ENCODE measurements around the gene PROC. TPM values are rescaled to one million over a fixed set of nuclear protein-coding genes. Genes with fewer than 3 reads are reported as not detected.
A peak's percentile ranks its signal among the peaks of the same experiment; 100 is the strongest.

Gene PROC
- polyA plus RNA-seq, 3 donors from 2014 or later, result 0.87 to 1.7 TPM; not detected in 1

GRCh38 chr2:127422559-127423477, 4.6 kb downstream of the PROC start:
- DNase-seq, result no peak
- Mint-ChIP-seq H3K27ac (no peak overlapping the region), H3K4me1 (peaks cover 7 to 8% of the 10 kb centered on the region in 2 donors), H3K9me3 (peaks cover 0 to 1% (median 0%) of the 10 kb centered on the region in 6 donors), H3K36me3 (no peaks in the 10 kb centered on the region), H3K27me3 (ENCODE audit: low read depth in 3 of 3) (peaks cover 15 to 24% (median 17%) of the 10 kb centered on the region in 3 donors), H3K4me3 (no peak overlapping the region)

GRCh38 chr2:127423478-127423843, 5.2 kb downstream of the PROC start:
- Mint-ChIP-seq H3K9me3 (peaks cover 0 to 1% (median 0%) of the 10 kb centered on the region in 6 donors), H3K36me3 (no peaks in the 10 kb centered on the region), H3K27me3 (ENCODE audit: low read depth in 3 of 3) (peaks cover 14 to 19% (median 15%) of the 10 kb centered on the region in 3 donors), H3K4me3 (peak overlapping the region in 1 of 5 donors; percentile 62), H3K27ac (no peak overlapping the region), H3K4me1 (peaks cover 5 to 8% of the 10 kb centered on the region in 2 donors)
- DNase-seq, result no peak

GRCh38 chr2:127423880-127424279, 5.7 kb downstream of the PROC start:
- peaks cover 0 to 1% (median 0%) of the 10 kb centered on the region in 6 donors for H3K9me3 Mint-ChIP-seq
- H3K4me1 Mint-ChIP-seq, result peaks cover 5 to 8% of the 10 kb centered on the region in 2 donors
- H3K27ac Mint-ChIP-seq, result no peak overlapping the region
- H3K4me3 Mint-ChIP-seq, result peak overlapping the region in 2 of 5 donors; percentile 14 to 62
- H3K36me3 Mint-ChIP-seq, result no peaks in the 10 kb centered on the region
- H3K27me3 Mint-ChIP-seq (ENCODE audit: low read depth in 3 of 3), result peaks cover 14 to 19% (median 15%) of the 10 kb centered on the region in 3 donors
- DNase-seq, result no peak

- Mint-ChIP-seq H3K27me3 (ENCODE audit: low read depth in 3 of 3) (peaks cover 14 to 19% (median 15%) of the 10 kb centered on the region in 3 donors), H3K4me1 (peaks cover 5 to 8% of the 10 kb centered on the region in 2 donors), H3K4me3 (no peak overlapping the region), H3K27ac (no peak overlapping the region), H3K36me3 (peaks cover 0 to 5% (median 4%) of the 10 kb centered on the region in 3 donors), H3K9me3 (peaks cover 0 to 1% (median 0%) of the 10 kb centered on the region in 6 donors)
- DNase-seq, result no peak
Measured at GRCh38 chr2:127424598-127425520, 6.6 kb downstream of the PROC start.

GRCh38 chr2:127425540-127426490, 7.6 kb downstream of the PROC start:
- peaks cover 5 to 8% of the 10 kb centered on the region in 2 donors for H3K4me1 Mint-ChIP-seq
- no peak for DNase-seq
- H3K27me3 Mint-ChIP-seq (ENCODE audit: low read depth in 3 of 3), result peaks cover 11 to 14% (median 11%) of the 10 kb centered on the region in 3 donors
- H3K4me3 Mint-ChIP-seq, result no peak overlapping the region
- H3K9me3 Mint-ChIP-seq, result peaks cover 0 to 1% (median 0%) of the 10 kb centered on the region in 6 donors
- peaks cover 0 to 5% (median 4%) of the 10 kb centered on the region in 3 donors for H3K36me3 Mint-ChIP-seq
- no peak overlapping the region for H3K27ac Mint-ChIP-seq

GRCh38 chr2:127426501-127427354, 8.5 kb downstream of the PROC start:
- Mint-ChIP-seq H3K4me3 (no peak overlapping the region), H3K36me3 (peaks cover 0 to 5% (median 4%) of the 10 kb centered on the region in 3 donors), H3K4me1 (peaks cover 5 to 8% of the 10 kb centered on the region in 2 donors), H3K27me3 (ENCODE audit: low read depth in 3 of 3) (peaks cover 7 to 10% (median 9%) of the 10 kb centered on the region in 3 donors), H3K27ac (no peak overlapping the region), H3K9me3 (peaks cover 0 to 1% (median 0%) of the 10 kb centered on the region in 6 donors)
- no peak for DNase-seq

GRCh38 chr2:127427376-127428056, 9.3 kb downstream of the PROC start:
- Mint-ChIP-seq H3K27me3 (ENCODE audit: low read depth in 3 of 3) (peaks cover 2 to 10% (median 6%) of the 10 kb centered on the region in 3 donors), H3K4me1 (peaks cover 5 to 8% of the 10 kb centered on the region in 2 donors), H3K9me3 (peaks cover 0 to 1% (median 0%) of the 10 kb centered on the region in 6 donors), H3K36me3 (peaks cover 0 to 11% (median 5%) of the 10 kb centered on the region in 3 donors), H3K27ac (no peak overlapping the region), H3K4me3 (no peak overlapping the region)
- no peak for DNase-seq

- DNase-seq, result no peak
- Mint-ChIP-seq H3K27ac (no peak overlapping the region), H3K27me3 (ENCODE audit: low read depth in 3 of 3) (peaks cover 2 to 10% (median 6%) of the 10 kb centered on the region in 3 donors), H3K9me3 (peaks cover 0 to 1% (median 0%) of the 10 kb centered on the region in 6 donors), H3K4me3 (no peak overlapping the region), H3K4me1 (peaks cover 5 to 8% of the 10 kb centered on the region in 2 donors), H3K36me3 (peaks cover 0 to 11% (median 5%) of the 10 kb centered on the region in 3 donors)
Measured at GRCh38 chr2:127428057-127428814, 10.0 kb downstream of the PROC start.

- Mint-ChIP-seq H3K4me1 (peaks cover 3 to 5% of the 10 kb centered on the region in 2 donors), H3K9me3 (peaks cover 0 to 1% (median 0%) of the 10 kb centered on the region in 6 donors), H3K4me3 (no peak overlapping the region), H3K27ac (no peak overlapping the region), H3K27me3 (ENCODE audit: low read depth in 3 of 3) (peaks cover 0 to 7% (median 5%) of the 10 kb centered on the region in 3 donors), H3K36me3 (peaks cover 0 to 11% (median 5%) of the 10 kb centered on the region in 3 donors)
- DNase-seq, result no peak
Measured at GRCh38 chr2:127428815-127429109, 10.5 kb downstream of the PROC start.

GRCh38 chr2:127429291-127429690, 11.1 kb downstream of the PROC start:
- Mint-ChIP-seq H3K27ac (no peak overlapping the region), H3K4me1 (no peaks in the 10 kb centered on the region), H3K9me3 (no peaks in the 10 kb centered on the region), H3K27me3 (ENCODE audit: low read depth in 3 of 3) (peaks cover 0 to 3% (median 2%) of the 10 kb centered on the region in 3 donors), H3K36me3 (peaks cover 0 to 11% (median 5%) of the 10 kb centered on the region in 3 donors), H3K4me3 (no peak overlapping the region)
- DNase-seq, result no peak

- no peaks in the 10 kb centered on the region for H3K9me3 Mint-ChIP-seq
Measured at GRCh38 chr2:127429844-127430425, 11.7 kb downstream of the PROC start.

More at GRCh38 chr2:127429844-127430425, 11.7 kb downstream of the PROC start:
- Mint-ChIP-seq H3K27ac (no peak overlapping the region), H3K4me3 (no peak overlapping the region), H3K36me3 (peaks cover 0 to 11% (median 5%) of the 10 kb centered on the region in 3 donors), H3K27me3 (ENCODE audit: low read depth in 3 of 3) (peaks cover 0 to 3% (median 2%) of the 10 kb centered on the region in 3 donors), H3K4me1 (no peaks in the 10 kb centered on the region)
- no peak for DNase-seq
